Effector CD8-positive, alpha-beta T cell (primary cell): Measurements from ENCODE around the gene CFAP92.
A peak's percentile ranks its signal among the peaks of the same experiment; 100 is the strongest.
"Not testable (repeated sequence)": the region's sequence is repeated elsewhere in the genome, so short reads cannot be mapped to it uniquely, and the experiment has no call there.

ENCODE experiments used
- DNase-seq: peaks from one replicate; lab custom pipeline; 2025; lab: John Stamatoyannopoulos, UW

CFAP92 gene

DNA sequence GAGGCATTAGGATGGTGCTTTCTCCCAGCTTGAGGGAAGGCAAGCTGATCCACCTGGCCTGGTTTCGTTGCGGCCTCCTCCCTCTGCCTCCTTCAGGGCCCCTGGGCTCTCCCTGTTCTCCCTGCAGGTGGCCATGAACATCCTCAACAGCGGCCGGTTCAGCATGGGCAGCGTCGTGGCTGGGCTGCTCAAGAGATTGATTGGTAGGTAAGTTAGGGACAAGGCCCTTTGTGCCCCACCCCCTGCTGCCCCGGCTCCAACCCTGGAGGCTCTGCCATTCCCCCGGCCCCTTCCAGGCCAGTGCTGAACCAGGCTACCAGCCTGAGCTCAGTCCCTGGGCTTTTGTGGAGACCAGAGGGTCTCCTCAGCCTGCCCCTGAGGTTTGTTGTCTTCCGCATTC is 91.5 kb downstream of the CFAP92 start:
- no peak for DNase-seq

DNA sequence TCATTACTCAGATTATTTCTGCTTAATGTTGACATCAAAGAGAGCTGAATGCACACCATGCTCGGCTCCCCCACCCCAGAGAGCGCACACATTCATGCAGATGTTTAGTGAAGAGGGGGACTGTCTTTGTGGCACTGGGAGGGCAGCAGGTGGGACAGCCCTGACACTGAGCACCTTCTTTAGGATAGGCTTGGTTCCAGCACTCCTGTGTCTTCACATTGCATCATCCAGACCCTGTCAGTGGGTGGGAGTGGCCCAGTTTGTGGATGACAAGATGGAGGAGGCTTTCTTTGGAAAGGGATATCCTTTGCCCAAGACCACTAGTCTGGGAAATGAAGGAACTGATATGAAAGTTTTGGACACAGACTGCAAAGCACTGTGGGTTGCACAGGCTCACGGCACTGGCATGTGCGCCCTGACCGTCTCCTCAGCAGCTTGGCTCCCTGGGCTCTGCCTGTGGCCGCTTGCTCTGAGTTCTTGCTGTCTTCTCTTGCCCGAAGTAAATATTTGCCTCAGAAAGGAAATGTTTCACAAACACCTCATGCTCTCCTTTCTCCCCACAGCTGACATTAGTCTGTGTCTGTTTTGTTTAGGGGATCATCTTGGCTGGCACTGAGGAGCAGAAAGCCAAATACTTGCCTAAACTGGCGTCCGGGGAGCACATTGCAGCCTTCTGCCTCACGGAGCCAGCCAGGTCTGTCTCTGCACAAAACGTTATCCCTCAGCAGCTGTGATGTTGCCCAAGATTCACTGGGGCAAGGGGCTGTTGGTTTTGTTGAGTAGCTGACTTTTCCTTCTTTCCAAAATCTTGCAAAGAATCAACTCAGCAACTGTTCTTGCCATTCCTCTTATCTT is 97.8 kb downstream of the CFAP92 start:
- no peak for DNase-seq

- DNase-seq: no peak
These were observed 104.6 kb downstream of the CFAP92 start for GRCh38 chr3:128889139-128889894.

GRCh38 chr3:128884992-128885391 is 108.9 kb downstream of the CFAP92 start:
- no peak for DNase-seq

DNA sequence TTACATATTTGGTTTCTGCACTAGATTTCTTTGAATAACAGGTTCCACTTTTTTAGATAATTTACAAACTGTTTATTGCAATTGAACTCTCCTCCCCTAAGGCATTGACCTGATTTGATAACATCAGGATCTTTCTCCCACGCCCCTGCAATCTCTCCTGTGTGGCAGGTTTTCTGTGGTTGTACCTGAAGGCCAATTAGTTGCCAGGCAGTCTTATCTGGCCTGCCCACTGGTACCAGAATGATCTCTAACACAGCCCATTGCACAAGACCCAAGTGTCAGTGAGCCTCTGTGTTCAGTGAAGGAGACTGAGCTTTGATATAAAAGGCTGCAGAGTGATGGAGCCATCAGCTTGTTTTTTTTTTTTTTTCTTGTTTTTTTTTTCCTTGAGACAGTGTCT is 111.2 kb downstream of the CFAP92 start:
- no peak for DNase-seq

- DNase-seq: no peak
These were observed 112.3 kb downstream of the CFAP92 start for GRCh38 chr3:128881576-128881975.

DNA sequence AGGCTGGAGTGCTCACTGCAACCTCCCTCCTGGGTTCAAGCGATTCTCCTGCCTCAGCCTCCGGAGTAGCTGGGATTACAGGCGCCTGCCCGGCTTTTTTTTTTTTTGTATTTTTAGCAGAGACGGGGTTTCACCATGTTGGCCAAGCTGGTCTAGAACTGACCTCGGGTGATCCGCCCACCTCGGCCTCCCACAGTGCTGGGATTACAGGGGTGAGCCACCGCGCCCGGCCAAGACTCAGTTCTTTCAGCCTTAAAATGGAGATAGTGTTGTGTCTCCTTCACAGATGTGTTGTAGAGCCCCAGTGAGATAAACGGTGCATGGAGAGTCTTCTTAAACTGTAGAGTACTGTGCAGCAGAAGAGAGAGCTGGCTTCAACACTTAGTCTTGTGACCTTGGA is 113.4 kb downstream of the CFAP92 start:
- not testable (repeated sequence) for DNase-seq

- DNase-seq: no peak
These were observed 113.9 kb downstream of the CFAP92 start for GRCh38 chr3:128879991-128880390.

- DNase-seq: peak; percentile 96
These were observed 114.5 kb downstream of the CFAP92 start, which contains the start of gene ACAD9 for GRCh38 chr3:128879125-128879969. TSS of gene ACAD9 (plus strand) at chr3:128879620. CDS start at chr3:128879692, 72 bp downstream.

GRCh38 chr3:128878556-128879124 is 115.2 kb downstream of the CFAP92 start:
- DNase-seq: no peak

DNA sequence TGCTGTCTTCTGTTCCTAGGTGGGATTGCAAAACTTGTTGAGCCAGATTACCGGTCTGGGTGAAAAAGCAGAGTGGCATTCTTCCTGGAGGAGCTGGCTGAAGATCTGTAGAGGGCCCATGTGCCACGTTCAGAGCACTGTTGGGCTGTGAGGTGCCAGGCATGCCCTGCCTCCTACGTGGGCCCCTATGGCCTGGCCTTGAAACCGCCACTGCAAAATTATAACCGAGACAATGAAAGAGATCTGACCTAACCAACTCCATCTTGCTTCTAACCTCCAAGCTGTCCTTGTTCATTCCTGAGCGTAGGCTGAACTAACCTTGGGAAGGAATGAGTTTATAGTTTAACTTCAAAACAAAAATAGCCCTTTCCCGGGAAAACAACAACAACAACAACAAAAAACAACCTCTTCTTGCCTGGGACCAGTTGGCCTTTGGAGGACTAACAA is 115.8 kb downstream of the CFAP92 start:
- no peak for DNase-seq

- peak; percentile 45 for DNase-seq
These were observed 118.2 kb downstream of the CFAP92 start for GRCh38 chr3:128875556-128876120.

DNA sequence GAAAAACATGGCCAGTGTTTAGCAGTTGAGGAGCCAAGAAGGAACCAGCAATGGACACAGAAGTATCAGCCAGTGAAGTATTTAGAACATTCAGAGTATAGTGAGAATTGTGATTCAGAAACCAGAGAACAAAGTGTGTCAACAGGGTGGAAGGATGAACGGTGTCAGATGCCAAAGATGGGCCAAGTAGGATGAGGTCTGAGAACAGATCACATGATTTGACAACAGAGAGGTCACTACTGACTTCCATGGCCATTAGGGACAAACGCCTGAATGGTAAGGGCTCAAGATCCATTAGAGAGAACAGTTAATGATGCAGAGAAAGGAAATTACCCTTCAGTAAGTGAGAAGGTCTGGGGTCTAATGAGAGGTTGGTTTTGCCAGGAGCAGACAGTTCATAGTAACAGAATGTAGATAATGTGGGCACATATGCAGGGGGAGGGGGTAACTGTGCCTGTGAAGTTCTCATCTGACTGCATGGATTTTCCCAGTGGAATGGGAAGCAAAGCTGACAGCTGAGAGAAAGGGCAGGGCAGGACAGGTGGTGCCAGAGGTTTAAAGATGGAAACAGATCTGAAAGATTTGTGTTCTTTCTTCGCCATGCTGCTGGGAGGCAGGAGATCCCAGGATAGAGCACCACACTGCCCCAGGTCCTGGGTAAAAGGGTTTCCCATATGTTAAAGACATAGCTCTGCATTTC is 119.2 kb downstream of the CFAP92 start:
- no peak for DNase-seq

DNA sequence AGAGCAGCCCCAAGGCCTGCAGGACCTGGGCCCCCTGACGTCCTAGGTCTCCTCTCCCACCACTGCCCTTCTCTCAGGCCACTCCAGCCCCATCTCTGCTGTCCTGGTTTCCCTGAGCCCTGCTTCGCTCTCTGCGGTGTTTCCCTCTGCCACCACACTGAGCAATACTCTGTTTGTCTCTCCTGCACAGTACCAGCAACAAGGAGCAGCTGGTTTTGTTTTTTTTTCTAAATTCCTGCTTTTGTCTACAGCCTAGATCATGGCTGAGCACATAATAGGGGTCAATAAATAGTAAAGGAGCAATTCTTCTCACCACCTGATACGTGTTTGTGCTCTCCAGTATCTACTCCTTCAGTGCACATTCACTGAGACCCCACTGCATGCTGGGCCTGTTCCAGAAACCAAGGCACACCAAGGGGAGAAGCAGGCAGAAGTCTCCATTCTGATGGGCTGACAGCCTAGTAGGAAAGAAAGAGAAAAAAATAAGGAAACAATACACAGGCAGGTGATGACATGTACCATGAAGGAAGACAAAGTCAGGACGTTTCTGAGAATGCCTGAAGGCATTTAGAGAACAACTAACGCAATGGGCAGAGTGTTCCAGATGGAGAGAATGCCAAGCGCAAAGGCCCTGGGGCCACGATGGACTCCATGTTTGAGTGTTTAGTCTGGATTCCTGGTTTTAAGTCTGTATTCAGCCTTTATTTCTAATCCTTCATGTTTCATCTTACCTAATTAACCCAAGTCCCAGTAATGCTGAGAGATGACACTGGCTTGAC is 120.4 kb downstream of the CFAP92 start:
- no peak for DNase-seq

- no peak for DNase-seq
These were observed 121.1 kb downstream of the CFAP92 start for GRCh38 chr3:128872744-128873143.

DNA sequence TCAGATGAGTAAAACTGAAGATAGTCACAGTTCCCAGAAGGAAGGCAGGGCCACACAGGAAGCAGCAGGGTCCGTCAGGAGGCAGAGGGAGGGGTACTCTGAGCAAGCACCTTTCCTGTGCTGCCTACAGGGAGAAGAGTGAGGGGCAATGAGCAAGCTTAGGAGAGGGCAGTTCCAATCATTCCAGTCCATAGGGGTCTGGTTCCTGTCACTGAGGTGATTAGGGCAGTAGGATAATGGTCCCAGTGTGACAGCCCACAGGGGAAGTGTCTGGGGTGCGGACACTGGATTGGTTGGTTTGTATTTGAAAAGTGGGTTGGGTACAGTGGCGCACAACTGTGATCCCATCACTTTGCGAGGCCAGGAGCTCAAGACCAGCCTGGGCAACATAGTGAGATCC is 121.6 kb downstream of the CFAP92 start:
- no peak for DNase-seq

- DNase-seq: no peak
These were observed 123.5 kb downstream of the CFAP92 start for GRCh38 chr3:128870347-128870746.

DNA sequence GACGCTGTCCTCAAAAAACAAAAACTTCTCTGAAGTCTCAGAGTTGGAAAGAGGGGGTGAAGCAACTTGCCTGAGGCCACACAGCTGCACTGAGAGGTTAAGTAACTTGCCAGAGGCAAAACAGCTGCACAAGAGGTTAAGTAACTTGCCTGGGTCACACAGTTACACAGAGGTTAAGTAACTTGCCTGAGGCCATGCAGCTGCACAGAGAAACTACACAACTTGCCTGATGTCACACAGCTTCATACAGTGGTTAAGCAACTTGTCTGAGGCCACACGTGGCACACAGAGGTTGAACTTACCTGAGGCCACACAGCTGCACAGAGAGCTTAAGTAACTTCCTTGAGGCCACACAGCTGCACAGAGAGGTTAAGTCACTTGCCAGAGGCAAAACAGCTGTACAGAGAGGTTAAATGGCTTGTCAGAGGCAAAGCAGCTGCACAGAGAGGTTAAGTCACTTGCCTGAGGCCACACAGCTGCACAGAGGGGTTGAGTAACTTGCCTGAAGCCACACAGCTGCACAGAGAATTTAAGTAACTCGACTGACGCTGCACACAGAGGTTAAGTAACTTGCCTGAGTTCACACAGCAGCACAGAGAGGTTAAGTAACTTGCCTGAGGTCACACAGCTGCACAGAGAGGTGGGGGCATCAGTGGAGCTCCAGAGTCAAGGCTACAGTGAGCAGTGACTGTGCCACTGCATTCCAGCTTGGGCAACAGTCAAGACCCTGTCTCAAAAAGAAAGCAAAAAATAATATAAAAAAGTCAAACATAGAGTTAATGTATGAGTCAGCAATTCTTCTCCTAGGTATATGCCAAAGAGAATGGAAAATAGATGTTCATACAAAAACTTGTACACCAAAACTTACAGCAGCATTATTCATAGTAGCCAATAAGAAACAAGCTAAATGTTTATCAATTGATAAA is 126.4 kb downstream of the CFAP92 start:
- no peak for DNase-seq
